Thoracic aorta (tissue), 2 donors: ENCODE results near the gene BPIFB2. TPM values are rescaled to one million over a fixed set of nuclear protein-coding genes. Genes with fewer than 3 reads are reported as not detected.

Experiments used
- ATAC-seq: fragments of 150-250 bp; one replicate; pipeline ENCODE4 v1.8.0; 2017; ENCODE audit warnings: low read depth; ENCODE audit not compliant: insufficient number of reproducible peaks, low FRiP score
- DNase-seq: peaks from one replicate; pipeline ENCODE4 v3.0.0-alpha.2; 2020; ENCODE audit warnings: low spot score
- H3K27ac ChIP-seq, 2 donors: fragments of 200-600 bp; sonication (generic); 1 replicate in 1 of 2; 2 replicates in 1 of 2; pipeline ENCODE4 v1.5.1; 2016; ENCODE audit warnings: mild to moderate bottlenecking in 2 of 2, moderate library complexity in 2 of 2
- H3K27me3 ChIP-seq: fragments of 200-600 bp; sonication (generic); replicated peaks from 2 replicates; pipeline ENCODE4 v1.6.0; 2016; ENCODE audit warnings: mild to moderate bottlenecking; ENCODE audit not compliant: insufficient read depth
- H3K36me3 ChIP-seq: fragments of 200-600 bp; sonication (generic); one replicate; pipeline ENCODE4 v1.5.1; 2016
- H3K4me1 ChIP-seq, 2 donors: fragments of 200-600 bp; sonication (generic); 1 replicate in 1 of 2; 2 replicates in 1 of 2; pipeline versions ENCODE4 v1.5.1 to v1.6.0; 2016; ENCODE audit warnings: low read depth in 2 of 2, mild to moderate bottlenecking in 1 of 2; ENCODE audit not compliant: control insufficient read depth in 1 of 2
- H3K4me3 ChIP-seq: fragments of 200-600 bp; sonication (generic); 2 replicates; pipeline ENCODE4 v1.5.1; 2016; ENCODE audit warnings: mild to moderate bottlenecking
- H3K9me3 ChIP-seq: fragments of 200-600 bp; sonication (generic); 2 replicates; pipeline ENCODE4 v1.5.1; 2016
- total RNA-seq, 2 donors: library from RNA; depleted of rRNA; stranded (reverse); fragments of >200 nt; gene quantifications; one replicate each; pipeline versions ENCODE4 v1.1.0 to v1.2.3, GENCODE V29; 2016
- TF ChIP-seq, protein P1 (sequence below): fragments of 200-600 bp; sonication (generic); IDR thresholded peaks from one replicate; pipeline ENCODE4 v1.5.1; 2019; ENCODE audit warnings: antibody characterized with exemption

The BPIFB2 gene
- total RNA-seq, 2 donors from 2014 or later, result not detected

DNA sequence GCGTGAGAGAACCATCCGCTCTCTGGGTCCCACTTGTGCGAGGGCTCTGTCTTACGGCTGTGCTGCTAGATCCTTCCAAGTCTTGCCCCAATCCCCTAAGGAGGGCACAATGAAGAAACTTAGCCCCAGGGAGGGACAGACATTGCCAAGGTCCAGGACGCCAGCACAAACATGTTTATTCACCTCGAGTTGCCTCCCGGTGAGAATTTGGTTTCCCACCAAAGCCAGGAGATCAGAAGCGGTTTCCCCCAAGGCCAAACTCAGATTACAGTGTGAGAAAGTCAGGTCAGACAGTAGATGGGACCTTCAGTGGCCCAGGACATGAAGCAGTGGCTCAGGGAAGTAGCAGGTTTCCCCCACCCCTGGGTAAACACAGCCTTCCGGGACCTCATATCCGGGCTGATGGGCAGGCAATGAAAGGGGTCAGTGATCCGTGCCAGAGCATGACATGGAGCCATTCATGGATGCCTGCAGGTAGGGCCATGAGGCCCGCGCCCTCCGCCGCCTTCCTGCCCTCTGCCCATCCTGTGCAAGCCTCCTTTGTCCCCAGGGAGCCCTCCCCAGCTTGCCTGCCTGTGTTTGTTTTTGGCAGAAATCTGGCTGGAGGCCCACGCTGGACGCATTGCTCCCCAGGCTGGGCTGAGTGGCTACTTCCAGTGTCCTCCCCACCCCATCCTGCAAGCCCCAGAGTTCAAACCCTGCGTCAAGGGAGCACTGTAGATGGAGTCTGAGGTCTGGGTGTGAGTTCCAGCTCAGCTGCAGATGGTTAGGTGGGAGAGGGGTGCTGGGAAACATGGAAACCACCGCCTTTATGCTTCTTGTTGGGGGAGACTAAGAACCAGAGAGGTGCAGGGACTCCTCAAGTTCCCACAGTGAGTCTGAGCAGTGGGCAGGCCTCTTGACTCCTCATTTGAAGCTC lies 2.0 kb downstream of the BPIFB2 start:
- no peak for ATAC-seq
- no peak for DNase-seq
- no peaks in the 10 kb centered on the region for H3K9me3 ChIP-seq
- H3K27me3 ChIP-seq, result no peaks in the 10 kb centered on the region
- H3K27ac ChIP-seq, result no peak overlapping the region
- no peaks in the 10 kb centered on the region for H3K4me1 ChIP-seq
- TF ChIP-seq, protein P1, sequence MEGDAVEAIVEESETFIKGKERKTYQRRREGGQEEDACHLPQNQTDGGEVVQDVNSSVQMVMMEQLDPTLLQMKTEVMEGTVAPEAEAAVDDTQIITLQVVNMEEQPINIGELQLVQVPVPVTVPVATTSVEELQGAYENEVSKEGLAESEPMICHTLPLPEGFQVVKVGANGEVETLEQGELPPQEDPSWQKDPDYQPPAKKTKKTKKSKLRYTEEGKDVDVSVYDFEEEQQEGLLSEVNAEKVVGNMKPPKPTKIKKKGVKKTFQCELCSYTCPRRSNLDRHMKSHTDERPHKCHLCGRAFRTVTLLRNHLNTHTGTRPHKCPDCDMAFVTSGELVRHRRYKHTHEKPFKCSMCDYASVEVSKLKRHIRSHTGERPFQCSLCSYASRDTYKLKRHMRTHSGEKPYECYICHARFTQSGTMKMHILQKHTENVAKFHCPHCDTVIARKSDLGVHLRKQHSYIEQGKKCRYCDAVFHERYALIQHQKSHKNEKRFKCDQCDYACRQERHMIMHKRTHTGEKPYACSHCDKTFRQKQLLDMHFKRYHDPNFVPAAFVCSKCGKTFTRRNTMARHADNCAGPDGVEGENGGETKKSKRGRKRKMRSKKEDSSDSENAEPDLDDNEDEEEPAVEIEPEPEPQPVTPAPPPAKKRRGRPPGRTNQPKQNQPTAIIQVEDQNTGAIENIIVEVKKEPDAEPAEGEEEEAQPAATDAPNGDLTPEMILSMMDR, result no peak
- no peaks in the 10 kb centered on the region for H3K36me3 ChIP-seq
- H3K4me3 ChIP-seq, result no peak overlapping the region

DNA sequence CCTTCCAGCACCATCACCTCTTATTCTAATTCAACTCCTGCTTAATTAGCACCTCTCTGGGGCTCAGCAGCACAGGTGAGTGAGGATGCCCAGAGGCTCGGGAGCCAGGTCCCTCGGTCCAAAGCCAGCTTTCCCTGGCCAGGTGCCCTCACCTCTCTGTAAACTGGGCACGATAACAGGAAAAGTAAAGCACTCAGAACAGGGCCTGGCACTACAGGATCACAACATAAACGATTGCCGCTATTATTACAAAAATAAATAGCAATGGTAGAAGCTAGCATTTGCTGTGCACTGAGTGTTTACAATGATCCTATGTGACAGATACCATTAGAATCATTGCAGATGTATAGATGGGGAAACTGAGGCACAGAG lies 2.6 kb downstream of the BPIFB2 start:
- no peaks in the 10 kb centered on the region for H3K4me1 ChIP-seq
- H3K27ac ChIP-seq, result no peak overlapping the region
- no peaks in the 10 kb centered on the region for H3K36me3 ChIP-seq
- no peak overlapping the region for H3K4me3 ChIP-seq
- TF ChIP-seq, protein P1, result no peak
- no peaks in the 10 kb centered on the region for H3K9me3 ChIP-seq
- H3K27me3 ChIP-seq, result no peaks in the 10 kb centered on the region
- ATAC-seq (no peak), DNase-seq (no peak)

DNA sequence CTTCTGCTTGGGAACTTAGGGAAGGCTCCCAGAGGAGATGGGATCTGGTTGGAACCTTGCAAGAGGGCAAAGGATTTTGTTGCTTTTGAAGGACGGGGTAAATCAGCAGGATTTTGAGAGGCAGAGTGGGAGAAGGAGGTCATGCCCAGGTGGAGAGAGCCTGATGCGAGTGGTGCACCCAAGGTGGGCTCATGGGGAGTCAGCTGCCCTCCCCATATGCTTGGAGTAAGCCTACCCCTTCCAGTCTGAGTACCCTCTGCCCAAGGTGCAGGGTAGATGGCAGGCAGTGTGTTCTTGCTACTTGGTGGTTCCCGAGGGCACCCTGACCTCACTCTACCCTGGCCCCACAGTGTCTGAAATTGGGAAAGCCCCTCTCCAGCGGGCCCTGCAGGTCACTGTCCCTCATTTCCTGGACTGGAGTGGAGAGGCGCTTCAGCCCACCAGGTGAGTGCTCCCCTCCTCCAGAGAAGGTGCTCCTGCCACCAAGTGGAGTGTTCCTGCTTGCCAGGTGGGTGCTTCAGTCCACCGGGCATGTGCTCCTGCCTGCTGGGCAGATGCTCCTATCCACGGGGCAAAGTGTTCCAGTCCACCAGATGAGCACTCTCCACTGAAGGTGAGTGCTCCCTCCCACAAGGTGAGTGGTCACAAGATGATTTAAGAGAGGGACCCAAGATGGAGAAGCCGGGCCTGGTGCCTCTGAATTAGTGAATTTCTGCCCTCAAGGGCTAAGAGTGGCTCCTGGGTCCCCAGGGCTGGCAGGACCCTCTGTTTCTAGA lies 3.4 kb downstream of the BPIFB2 start:
- no peaks in the 10 kb centered on the region for H3K27me3 ChIP-seq

DNA sequence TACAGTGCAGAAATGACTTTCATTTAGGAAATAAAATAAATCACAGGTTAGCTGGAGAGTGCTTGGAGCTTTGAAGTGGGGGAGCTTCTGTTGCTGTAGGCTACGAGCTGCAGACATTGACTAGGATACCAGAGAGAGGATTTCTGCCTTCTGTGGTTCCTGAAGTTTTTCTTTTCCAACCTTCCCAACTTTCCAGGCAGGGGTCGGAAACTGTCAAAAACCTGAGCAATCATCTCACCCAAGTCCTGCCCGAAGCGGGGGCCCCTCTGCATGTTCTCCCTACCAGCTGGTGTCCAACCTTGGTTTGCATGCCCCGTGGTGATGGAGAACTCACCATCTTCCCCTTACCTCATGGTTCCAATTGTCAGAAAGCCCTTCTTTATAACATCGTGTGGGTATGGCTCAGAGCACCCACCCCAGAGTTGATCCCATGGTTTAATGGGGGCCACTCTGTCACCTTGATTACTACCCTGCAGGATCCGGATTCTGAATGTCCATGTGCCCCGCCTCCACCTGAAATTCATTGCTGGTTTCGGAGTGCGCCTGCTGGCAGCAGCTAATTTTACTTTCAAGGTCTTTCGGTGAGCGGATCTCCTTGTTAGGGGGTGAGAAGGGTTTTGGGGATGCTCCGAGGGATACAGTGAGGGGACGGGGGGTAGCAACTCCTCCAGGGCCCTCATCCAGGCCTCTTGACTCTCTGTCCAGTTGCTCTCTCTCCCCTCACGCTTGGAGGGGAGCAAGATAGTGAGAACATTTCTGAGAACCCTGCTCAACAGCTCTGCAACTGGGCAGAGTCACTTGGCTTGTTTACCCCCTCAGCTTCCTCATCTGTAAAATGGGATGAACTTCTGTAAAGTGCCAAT lies 5.1 kb downstream of the BPIFB2 start:
- no peak for DNase-seq
- Histone ChIP-seq H3K36me3 (no peaks in the 10 kb centered on the region), H3K4me3 (no peak overlapping the region), H3K27me3 (no peaks in the 10 kb centered on the region), H3K27ac (no peak overlapping the region), H3K4me1 (no peaks in the 10 kb centered on the region), H3K9me3 (no peaks in the 10 kb centered on the region)
- TF ChIP-seq, protein P1, result no peak
- no peak for ATAC-seq

More for the DNA sequence above, 3.4 kb downstream of the BPIFB2 start:
- TF ChIP-seq, protein P1, result no peak
- Histone ChIP-seq H3K9me3 (no peaks in the 10 kb centered on the region), H3K27ac (no peak overlapping the region), H3K4me3 (no peak overlapping the region), H3K4me1 (no peaks in the 10 kb centered on the region), H3K36me3 (no peaks in the 10 kb centered on the region)
- DNase-seq, result no peak
- ATAC-seq, result no peak
